RPMI7951 (cell line): ENCODE results near the gene ZPLD1. TPM values are rescaled to one million over a fixed set of nuclear protein-coding genes. Genes with fewer than 3 reads are reported as not detected.

Experiments used
- DNase-seq: peaks from one replicate; pipeline ENCODE4 v3.0.0-alpha.2; 2012; ENCODE audit warnings: low read depth
- total RNA-seq: library from RNA; depleted of rRNA; stranded (reverse); fragments of >200 nt; shearing (Covaris generic); gene quantifications from 2 replicates; pipeline ENCODE4 v1.2.3, GENCODE V29; 2014

Gene ZPLD1
- total RNA-seq, 1 experiment from 2014 or later, result not detected

DNA sequence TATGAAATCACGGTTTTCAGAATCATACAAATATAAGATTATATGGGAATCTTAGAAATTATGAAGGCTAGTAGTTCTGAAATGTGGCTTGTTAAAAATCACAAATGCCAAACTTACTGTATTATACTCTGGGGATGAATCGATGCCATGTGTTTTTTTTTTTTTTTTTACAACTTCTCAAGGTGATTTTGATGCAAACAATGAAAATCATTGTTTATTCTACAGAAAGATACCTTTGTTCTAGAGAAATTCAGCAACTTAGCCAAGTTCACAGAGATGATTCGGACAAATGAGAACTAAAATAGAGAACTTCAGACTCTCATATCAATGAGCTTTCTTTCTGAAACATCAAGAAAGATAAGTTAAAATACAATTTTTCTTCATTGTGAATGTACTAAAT lies 92.0 kb downstream of the ZPLD1 start:
- DNase-seq, result no peak

DNA sequence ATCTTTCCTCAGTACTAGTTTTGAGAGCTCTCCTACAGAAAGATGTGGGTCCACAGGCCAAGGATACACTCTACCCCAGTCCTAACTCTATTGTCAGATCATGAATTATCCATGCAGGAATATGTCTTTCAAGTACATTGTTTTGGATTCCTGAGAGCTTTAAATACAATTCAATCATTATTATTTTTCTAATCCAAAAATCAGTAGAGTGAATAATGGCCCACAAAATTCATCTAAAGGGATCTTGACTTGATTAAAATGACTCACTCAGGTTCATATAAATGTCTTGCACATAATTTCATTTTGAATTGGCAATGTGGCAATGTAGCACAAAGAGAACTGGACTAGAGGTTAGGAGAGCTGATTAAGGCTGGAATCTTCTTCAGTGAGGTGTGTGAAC lies 93.9 kb downstream of the ZPLD1 start:
- no peak for DNase-seq
